Esophagus muscularis mucosa (tissue), 4 donors: Measurements from ENCODE around the gene CAMK2G. TPM values are rescaled to one million over a fixed set of nuclear protein-coding genes. Genes with fewer than 3 reads are reported as not detected.

Experiments
- DNase-seq: peaks from one replicate; pipeline ENCODE4 v3.0.0-alpha.2; 2017; ENCODE audit errors: extremely low spot score
- H3K27ac ChIP-seq, 4 donors: fragments of 200-600 bp; sonication (generic); replicated peaks in 1 of 4; 1 replicate in 3 of 4; 2 replicates in 1 of 4; pipeline ENCODE4 v1.5.1; 2016 to 2019; ENCODE audit warnings: mild to moderate bottlenecking in 1 of 4
- H3K27me3 ChIP-seq, 4 donors: fragments of 200-600 bp; sonication (generic); one replicate each; pipeline versions ENCODE4 v1.5.1 to v1.6.0; 2016 to 2019
- H3K36me3 ChIP-seq, 4 donors: fragments of 200-600 bp; sonication (generic); one replicate each; pipeline ENCODE4 v1.5.1; 2016 to 2019
- H3K4me1 ChIP-seq, 4 donors: fragments of 200-600 bp; sonication (generic); one replicate each; pipeline ENCODE4 v1.5.1; 2016 to 2019
- H3K4me3 ChIP-seq, 4 donors: fragments of 200-600 bp; sonication (generic); 1 replicate in 2 of 4; 2 replicates in 2 of 4; pipeline ENCODE4 v1.5.1; 2016 to 2019; ENCODE audit warnings: mild to moderate bottlenecking in 4 of 4, moderate library complexity in 1 of 4
- H3K9me3 ChIP-seq, 4 donors: fragments of 200-600 bp; sonication (generic); 1 replicate in 3 of 4; 2 replicates in 1 of 4; pipeline ENCODE4 v1.5.1; 2016 to 2019
- EP300 ChIP-seq: sonication (generic); formaldehyde crosslinking; IDR thresholded peaks from one replicate; pipeline ENCODE4 v1.6.1; 2017; ENCODE audit warnings: antibody characterized with exemption
- POLR2A ChIP-seq: fragments of 450-650 bp; IDR thresholded peaks from one replicate; pipeline ENCODE4 v1.6.1; 2017; ENCODE audit warnings: antibody characterized with exemption, moderate library complexity, mild to moderate bottlenecking, low read depth
- POLR2AphosphoS5 ChIP-seq, 2 donors: sonication (generic); formaldehyde crosslinking; IDR thresholded peaks; one replicate each; pipeline ENCODE4 v1.6.1; 2017; ENCODE audit warnings: antibody characterized with exemption in 2 of 2
- WGBS: methylation state at CpG from one replicate; pipeline ENCODE4 v1.1.5; 2018; 5-methylcytosine and 5-hydroxymethylcytosine counted together
- intact Hi-C: fragments of 100-400 bp; cut with DNase I; formaldehyde crosslinking; loops from one replicate; pipeline ENCODE4 v1.15.1; 2023
- total RNA-seq, 4 donors: library from RNA; depleted of rRNA; stranded (reverse); fragments of >200 nt; gene quantifications; one replicate each; pipeline versions ENCODE4 v1.1.0 to v1.2.1, GENCODE V29; 2016
- TF ChIP-seq, protein P1 (sequence below), 3 experiments: fragments of 200-600 bp in 2 of 3; fragments of 450-650 bp in 1 of 3; sonication (generic) in 2 of 3; IDR thresholded peaks; one replicate each; pipeline ENCODE4 v1.5.1; 2017 to 2019; ENCODE audit warnings: antibody characterized with exemption in 3 of 3, mild to moderate bottlenecking in 2 of 3, moderate library complexity in 1 of 3

CAMK2G gene
- total RNA-seq, 4 donors from 2014 or later, result 96.4 to 201 (median 159) TPM

DNA sequence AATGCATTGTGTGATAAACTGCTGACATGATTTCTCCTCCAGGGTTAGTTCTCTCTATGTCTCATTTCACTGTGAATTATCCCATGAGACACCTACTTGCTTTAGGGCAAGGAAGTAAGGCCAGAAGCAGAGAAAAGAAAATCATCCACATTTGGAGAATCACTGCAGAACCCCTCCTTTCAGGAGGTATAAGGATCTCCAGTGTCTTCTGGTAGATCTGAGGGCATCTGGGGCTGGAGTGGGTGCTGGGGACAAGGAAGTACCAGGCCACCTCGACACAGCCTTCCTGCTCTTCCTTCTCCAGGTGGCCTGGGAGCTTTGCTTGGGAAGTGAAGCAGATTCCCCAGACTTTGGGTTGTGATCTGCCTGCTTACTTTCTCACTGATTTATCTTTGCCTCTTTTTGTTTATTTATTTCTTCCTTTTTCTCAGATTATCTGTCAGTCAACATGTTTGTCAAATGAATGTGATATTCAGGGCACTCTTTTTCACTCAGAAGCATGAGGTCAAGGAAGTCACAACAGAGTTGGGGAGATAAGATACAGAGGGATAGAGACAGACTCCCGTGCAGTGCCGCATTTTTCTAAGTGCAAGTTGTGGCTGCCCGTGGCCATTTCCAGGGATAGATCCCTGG is 12.4 kb upstream of the CAMK2G start:
- Histone ChIP-seq H3K36me3 (no peaks in the 10 kb centered on the region), H3K27me3 (no peaks in the 10 kb centered on the region), H3K4me3 (peak overlapping the region in 1 of 4 donors; percentile 24), H3K27ac (peak overlapping the region; percentile 82 to 87 (median 85)), H3K4me1 (peaks cover 32 to 35% (median 34%) of the 10 kb centered on the region in 4 donors), H3K9me3 (no peaks in the 10 kb centered on the region)
- no peak for DNase-seq
- TF ChIP-seq POLR2AphosphoS5 (IDR thresholded peaks at IDR 0.05) (no peak), POLR2A (no peak), EP300 (no peak)
- TF ChIP-seq, protein P1, sequence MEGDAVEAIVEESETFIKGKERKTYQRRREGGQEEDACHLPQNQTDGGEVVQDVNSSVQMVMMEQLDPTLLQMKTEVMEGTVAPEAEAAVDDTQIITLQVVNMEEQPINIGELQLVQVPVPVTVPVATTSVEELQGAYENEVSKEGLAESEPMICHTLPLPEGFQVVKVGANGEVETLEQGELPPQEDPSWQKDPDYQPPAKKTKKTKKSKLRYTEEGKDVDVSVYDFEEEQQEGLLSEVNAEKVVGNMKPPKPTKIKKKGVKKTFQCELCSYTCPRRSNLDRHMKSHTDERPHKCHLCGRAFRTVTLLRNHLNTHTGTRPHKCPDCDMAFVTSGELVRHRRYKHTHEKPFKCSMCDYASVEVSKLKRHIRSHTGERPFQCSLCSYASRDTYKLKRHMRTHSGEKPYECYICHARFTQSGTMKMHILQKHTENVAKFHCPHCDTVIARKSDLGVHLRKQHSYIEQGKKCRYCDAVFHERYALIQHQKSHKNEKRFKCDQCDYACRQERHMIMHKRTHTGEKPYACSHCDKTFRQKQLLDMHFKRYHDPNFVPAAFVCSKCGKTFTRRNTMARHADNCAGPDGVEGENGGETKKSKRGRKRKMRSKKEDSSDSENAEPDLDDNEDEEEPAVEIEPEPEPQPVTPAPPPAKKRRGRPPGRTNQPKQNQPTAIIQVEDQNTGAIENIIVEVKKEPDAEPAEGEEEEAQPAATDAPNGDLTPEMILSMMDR (IDR thresholded peaks at IDR 0.05), result no peak
- WGBS, result 21% methylated on average over 4 of the region's 4 CpGs
- intact Hi-C loops, result loop anchor here (1.0 to 10.0 kb wide), 3 partner anchors 55 to 348 kb away; no protein-coding TSS in a partner anchor

DNA sequence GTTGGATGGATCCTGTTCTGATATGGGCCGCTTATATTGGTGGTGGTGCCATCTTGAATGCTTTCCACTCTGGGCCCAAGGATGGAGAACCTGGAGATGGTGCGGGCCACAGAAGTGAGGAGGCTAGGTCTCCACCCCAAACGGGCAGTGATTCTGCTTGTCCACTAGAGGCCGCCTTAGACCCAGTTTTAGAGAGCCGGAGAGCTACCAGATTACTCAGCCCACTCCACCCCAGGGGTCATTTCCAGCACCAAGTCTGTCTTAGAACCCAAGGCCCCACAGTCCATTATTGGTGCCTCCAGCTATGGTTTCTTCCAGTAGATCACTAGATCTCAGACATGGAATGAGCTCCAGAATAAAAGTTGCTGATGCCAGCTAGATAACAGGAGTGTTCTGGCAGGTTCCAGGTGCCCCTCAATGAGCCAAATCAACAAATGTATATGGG is 11.8 kb upstream of the CAMK2G start:
- 0% methylated on average over 1 of the region's 5 CpGs for WGBS
- no peak overlapping the region for H3K4me3 ChIP-seq
- intact Hi-C loops, result loop anchor here (1.0 to 10.0 kb wide), 3 partner anchors 55 to 349 kb away; no protein-coding TSS in a partner anchor
- no peak for DNase-seq
- peak overlapping the region; percentile 82 to 87 (median 85) for H3K27ac ChIP-seq
- TF ChIP-seq, protein P1 (IDR thresholded peaks at IDR 0.05), result peak; percentile 83 to 93 (median 91)
- TF ChIP-seq POLR2AphosphoS5 (IDR thresholded peaks at IDR 0.05), result peak; percentile 11 to 38
- TF ChIP-seq EP300, result no peak
- no peaks in the 10 kb centered on the region for H3K36me3 ChIP-seq
- no peaks in the 10 kb centered on the region for H3K27me3 ChIP-seq
- no peaks in the 10 kb centered on the region for H3K9me3 ChIP-seq
- H3K4me1 ChIP-seq, result peaks cover 32 to 35% (median 34%) of the 10 kb centered on the region in 4 donors

DNA sequence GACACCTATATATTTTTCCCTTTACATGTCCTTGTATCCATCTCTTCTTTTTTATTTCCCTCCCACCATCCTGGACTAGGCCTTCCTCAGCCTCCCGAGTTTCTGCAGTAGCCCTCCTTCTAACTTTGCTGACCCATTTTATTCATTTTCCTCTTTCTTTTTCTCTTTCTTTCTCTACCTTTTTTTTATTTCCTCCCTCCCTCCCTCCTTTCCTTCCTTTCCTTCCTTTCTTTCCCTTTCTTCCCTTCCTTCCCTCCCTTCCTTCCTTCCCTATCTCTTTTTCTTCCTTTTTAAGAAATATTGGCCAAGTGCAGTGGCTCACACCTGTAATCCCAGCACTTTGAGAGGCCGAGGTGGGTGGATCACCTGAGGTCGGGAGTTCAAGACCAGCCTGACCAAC is 9.7 kb upstream of the CAMK2G start:
- intact Hi-C loops, result loop anchor here (10.0 kb wide), 1 partner anchor 351 kb away; no protein-coding TSS in a partner anchor
- H3K4me3 ChIP-seq, result no peak overlapping the region
- H3K4me1 ChIP-seq, result peaks cover 29 to 43% (median 39%) of the 10 kb centered on the region in 4 donors

GRCh38 chr10:73881221-73881919 is 7.0 kb upstream of the CAMK2G start:
- intact Hi-C loops, result loop anchor here (10.0 kb wide), 1 partner anchor 353 kb away; no protein-coding TSS in a partner anchor
- no peaks in the 10 kb centered on the region for H3K27me3 ChIP-seq
- DNase-seq, result no peak
- peaks cover 3 to 27% (median 19%) of the 10 kb centered on the region in 4 donors for H3K4me1 ChIP-seq
- 89% methylated on average over 3 of the region's 3 CpGs for WGBS
- no peak overlapping the region for H3K4me3 ChIP-seq
- H3K36me3 ChIP-seq, result no peaks in the 10 kb centered on the region
- H3K9me3 ChIP-seq, result no peaks in the 10 kb centered on the region
- TF ChIP-seq, protein P1 (IDR thresholded peaks at IDR 0.05), result no peak
- TF ChIP-seq POLR2A (no peak), POLR2AphosphoS5 (IDR thresholded peaks at IDR 0.05) (no peak), EP300 (no peak)
- H3K27ac ChIP-seq, result no peak overlapping the region

More for the DNA sequence above, 9.7 kb upstream of the CAMK2G start:
- no peak for DNase-seq
- TF ChIP-seq POLR2AphosphoS5 (IDR thresholded peaks at IDR 0.05) (no peak), POLR2A (no peak), EP300 (no peak)
- TF ChIP-seq, protein P1 (IDR thresholded peaks at IDR 0.05), result no peak
- Histone ChIP-seq H3K27ac (no peak overlapping the region), H3K27me3 (no peaks in the 10 kb centered on the region), H3K36me3 (no peaks in the 10 kb centered on the region), H3K9me3 (no peaks in the 10 kb centered on the region)
- 92% methylated on average over 3 of the region's 3 CpGs for WGBS
